MV-4-11 (cell line): ENCODE data around the gene NELL1.
"Not testable (repeated sequence)": the region's sequence is repeated elsewhere in the genome, so short reads cannot be mapped to it uniquely, and the experiment has no call there.

ENCODE experiments used
- DNase-seq: peaks from one replicate; lab custom pipeline; 2025; lab: John Stamatoyannopoulos, UW

Gene NELL1

DNA sequence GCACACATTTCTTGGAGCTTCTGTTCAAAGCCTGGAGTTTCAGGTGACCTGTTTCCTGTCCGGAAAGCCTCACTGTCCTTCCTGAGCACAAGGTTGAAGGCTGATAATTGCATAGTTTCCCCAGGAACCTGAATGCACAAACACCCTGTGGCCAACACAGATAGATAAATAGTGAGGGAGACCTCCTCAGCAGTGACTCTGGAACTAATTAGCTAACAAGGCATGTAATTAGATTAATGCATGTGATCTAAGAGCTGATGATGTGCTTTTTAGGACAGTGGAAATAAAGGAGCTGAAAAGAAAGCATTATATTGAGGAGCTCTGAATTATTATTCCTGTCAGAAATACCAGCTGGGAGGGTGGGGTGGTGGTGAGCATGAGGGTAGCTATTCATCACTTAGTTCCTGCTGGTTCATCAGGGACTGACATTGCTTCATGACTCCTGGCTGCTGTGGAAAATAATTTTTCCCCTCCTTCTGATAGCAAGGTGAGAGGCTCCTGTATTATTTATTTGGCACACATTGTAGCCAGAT is 101.1 kb downstream of the NELL1 start:
- no peak for DNase-seq

DNA sequence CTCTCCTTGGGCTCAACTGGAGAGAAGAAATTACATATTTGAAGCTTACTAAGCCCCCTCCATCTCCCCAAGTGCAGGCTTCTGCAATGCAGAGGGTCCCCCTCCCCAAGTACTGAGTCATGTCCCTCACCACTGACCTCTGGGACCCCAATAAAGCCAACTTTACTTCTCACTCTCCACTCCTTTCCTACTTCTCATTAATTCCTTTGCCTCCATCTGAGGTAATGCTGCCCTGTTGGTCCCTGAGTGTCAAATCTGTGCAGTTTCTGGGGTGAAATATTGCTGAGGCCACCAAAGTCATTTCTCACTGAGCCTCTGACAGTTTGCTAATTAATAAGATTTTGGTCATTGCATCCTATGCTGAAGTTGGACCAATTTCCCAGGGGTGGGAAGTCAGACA is 101.6 kb downstream of the NELL1 start:
- no peak for DNase-seq

DNA sequence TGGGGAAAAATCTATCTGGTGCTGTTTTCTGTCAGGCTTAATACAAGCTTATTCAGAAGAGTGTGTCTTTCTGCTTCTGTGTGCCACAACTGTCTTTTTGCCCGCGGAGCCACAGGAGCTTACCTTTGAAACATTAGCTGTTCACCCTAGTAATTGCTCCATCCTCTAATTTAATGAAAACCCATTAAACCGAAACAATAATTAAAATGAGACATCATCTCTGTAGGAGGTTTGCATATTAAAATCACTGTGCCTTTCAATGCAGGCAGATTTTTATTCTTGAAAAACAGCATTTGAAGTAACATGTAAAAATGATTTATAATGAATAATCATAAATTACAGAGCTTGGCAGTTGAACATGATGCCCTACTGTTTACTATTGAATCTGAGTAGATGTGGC is 102.3 kb downstream of the NELL1 start:
- no peak for DNase-seq

DNA sequence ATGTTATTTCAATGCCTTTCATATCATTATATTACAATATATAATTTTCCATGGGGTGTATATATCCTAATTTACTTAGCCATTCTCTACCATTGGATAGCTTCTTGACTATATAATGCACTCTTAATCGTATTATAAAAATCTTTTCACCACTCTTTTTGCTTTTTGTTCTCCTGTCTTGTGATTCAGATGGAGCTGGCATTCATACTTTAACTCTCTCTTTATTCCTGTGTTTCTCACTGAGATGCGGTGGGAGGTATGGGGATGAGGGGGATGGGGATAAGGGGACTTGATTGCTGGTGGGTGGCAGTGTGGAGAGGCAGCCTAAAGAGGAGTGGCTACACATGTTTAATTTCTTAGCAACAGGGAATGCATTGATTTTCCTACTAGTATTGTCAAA is 105.9 kb downstream of the NELL1 start:
- DNase-seq: no peak

DNA sequence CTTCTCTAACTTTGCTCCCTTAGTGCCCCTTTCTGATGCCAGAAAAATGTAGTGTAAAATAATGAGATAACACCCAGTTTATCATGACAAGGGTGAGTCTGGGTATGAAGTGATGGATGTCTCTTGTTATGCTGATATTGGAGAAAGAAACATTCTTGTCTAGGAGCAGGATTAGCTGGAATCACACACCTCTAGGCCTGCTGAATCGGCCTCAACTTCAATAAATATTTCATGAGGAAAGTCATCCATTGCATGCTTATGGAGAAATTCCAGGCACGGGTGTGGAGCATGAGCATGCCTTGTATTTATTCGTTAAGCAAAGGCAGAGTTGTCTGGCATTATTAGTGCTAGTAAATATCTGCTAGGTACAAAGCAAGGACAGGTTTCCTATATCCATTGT is 113.4 kb downstream of the NELL1 start:
- no peak for DNase-seq

DNA sequence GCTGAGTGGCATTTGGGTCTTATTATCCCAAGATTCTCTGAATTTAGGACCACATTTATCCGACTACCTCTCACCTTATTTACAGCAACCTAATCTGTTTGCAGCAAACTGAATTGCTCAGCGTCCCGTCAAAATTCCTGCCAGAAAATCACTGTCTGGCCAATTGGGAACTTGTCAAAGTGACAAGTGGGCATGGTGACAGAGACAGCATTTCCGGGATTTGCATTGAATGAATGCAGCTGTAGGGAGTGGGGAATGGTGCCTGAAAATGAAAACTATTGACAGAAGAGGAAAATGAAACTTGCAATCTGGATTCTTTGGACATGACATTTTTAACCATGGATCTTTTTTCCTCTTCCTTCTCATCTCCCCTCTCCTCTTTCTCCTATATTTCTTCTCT is 113.8 kb downstream of the NELL1 start:
- no peak for DNase-seq

DNA sequence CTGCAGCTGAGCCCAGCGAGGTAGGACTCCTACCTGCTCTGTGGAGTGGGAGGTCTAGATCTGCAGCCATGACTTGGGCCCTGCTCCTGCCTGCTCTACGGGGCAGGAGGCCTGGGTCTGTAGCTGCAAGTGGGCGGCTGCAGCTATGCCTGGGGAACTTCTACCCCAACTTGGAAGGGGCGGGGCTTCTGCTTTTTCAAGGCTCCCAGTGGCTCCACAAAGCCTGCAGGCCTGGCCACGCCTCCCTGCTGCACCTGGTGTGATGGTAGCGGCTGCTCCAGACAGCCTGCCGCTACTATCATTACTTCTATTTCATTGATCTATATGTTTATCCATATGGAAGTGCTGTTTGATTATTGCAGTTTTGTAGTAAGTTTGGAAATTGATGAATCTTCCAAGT is 121.2 kb downstream of the NELL1 start:
- DNase-seq: no peak

DNA sequence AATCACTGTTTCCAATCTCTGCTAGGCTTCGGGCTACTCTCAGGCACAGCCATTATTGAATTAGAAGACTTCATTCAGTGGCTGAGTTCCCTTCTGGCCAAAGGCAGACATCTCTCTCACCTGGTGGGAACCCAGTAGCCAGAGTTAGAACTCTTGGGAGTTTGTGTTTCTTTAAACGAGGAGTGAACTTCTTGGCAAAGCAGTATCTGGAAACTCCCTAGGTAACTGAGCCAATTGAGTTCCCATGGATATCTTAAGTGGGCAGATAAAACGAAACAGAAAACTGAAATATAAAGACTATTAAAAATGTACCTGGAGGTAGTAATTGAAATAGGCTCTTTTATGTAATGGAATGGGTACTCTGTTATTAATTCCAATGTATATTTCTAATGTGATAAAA is 125.6 kb downstream of the NELL1 start:
- no peak for DNase-seq

DNA sequence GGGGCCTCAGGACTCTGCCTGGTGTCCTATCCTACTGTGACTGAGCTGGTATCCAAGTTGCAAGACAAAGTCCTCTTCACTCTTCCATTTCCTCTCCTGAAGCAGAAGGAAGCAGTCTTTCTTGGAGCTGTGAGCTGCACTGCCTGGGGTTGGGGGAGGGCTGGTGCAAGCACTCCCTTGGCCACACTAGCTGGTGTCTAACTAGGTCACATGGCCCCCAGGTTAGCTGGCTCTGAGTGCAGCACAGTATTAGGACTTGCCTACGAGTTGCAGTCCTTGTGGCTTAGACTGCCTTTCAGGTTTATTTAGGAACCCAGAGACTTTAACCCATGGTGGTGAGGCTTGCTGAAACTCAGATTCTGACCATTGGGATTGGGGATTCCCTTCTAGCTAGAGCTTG is 138.9 kb downstream of the NELL1 start:
- DNase-seq: no peak

DNA sequence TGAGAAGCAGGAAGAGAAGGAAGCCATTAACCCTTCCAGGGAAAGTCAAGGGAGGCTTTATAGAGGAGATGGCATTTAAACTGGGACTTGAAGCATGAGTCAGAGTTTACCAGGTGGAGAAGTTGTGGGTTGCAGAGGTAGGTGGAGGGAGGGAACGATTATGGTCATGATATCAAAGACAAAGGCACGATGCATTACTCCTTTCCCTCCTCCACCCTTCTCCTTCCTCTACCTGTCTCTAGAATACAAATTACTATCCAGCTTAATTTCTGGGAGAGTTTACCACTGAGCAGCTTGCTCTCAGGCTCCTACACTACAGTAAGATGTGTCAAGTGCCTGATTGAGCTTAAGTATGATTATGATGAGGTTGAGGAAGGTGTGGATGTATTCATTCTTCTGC is 151.7 kb downstream of the NELL1 start:
- no peak for DNase-seq

DNA sequence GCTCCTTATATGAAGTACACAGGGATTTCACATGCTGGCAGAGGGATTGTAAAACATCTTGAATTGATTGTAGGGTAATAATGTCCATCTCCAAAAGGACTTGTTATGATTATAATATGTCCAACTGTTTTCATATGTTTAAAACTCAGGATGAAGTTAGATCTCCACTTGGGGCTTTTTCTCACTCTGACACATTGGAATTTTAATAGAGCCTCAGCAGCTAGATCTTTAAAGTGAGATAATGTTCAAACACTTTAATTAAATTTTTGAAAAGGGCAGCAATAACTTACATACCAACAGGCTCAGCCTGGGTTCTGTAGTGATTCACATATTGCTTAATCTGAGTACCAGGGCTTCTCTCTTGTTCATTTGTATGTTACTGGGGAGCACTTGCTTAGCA is 152.1 kb downstream of the NELL1 start:
- DNase-seq: no peak

DNA sequence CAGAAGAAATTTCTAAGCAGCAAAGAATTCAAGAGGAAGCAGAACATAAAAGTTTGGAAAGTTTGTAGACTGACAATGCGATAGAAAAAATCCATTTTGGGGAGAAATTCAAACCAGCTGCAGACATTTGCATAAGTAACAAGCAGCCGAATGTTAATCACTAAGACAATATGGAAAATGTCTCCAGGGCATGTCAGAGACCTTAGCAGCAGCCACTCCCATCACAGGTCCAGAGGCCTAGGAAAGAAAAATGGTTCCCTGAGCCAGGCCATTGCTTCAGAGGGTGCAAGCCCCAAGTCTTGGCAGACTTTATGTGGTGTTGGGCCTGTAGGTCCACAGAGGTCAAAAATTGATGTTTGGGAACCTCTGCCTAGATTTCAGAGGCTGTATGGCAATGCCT is 155.4 kb downstream of the NELL1 start:
- no peak for DNase-seq

DNA sequence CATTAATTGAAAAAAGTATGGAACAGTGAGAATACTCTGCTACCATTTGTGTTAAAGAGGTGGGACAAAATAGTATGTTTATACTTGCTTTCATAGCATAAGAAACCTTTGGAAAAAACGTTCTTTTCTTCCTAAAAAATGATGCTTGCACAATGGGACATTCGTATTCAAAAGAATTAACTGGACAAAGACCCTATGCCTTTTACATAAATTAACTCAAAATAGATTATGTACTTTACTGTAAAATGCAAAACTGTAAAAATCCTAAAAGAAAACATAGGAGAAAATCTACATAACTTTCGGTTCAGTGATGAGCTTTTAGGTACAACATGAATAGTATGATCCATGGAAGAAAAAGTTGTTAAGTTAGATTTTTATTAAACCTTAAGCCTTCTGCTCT is 166.2 kb downstream of the NELL1 start:
- DNase-seq: no peak

DNA sequence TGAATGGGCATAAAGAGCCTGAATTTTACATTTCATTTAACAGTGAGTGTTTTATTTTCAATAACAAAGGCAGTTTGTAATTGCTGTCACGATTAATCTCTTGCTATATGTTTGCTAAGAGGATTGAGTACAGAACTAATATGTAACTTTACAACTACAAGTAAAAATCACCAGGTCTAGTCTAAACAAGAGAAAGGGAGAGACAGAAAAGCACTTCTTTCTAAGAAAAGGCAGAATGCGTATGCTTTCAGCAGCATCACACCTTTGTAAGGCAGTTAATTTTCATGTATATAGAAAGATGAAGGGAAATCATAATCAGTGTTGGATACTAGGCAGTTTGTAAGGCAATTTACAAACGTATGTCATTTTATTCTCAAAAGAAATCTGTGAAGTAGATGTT is 169.8 kb downstream of the NELL1 start:
- no peak for DNase-seq

DNA sequence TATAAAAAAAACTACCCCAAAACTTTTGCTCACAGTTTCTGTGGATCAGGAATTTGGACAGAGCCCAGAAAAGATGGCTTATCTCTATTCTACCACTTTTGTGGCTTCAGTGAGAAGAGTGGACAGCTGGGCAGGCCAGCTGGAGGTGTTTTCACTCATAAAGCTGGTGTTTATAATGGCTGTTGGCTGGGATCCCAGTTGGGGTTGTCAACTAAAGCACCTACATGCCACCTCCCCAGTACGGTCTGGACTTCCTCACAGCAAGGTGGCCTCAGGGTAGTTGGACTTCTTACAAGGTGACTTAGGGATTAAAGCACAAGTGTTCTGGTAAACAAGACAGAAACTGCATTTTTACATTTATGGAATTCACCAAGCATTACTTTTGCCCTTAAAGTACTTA is 171.0 kb downstream of the NELL1 start:
- no peak for DNase-seq

DNA sequence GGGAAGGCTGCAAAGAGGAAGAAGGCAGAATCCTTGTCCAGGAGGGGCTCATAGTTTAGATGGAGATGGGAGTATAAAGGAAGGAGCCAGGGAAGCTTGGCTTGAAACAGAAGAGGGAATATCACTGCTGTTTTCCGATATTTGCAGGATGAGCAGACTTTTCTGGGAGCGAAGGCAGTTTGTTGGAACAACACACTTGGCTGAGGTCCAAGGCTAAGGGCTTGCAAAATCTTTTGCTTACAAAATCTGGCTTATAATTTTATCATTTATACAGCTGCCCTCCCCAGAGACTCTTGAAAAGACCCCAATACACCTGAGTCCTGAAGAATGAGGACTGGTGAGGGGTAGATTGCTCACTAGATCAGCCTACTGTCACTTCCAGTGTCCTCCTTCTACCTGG is 174.8 kb downstream of the NELL1 start:
- no peak for DNase-seq

DNA sequence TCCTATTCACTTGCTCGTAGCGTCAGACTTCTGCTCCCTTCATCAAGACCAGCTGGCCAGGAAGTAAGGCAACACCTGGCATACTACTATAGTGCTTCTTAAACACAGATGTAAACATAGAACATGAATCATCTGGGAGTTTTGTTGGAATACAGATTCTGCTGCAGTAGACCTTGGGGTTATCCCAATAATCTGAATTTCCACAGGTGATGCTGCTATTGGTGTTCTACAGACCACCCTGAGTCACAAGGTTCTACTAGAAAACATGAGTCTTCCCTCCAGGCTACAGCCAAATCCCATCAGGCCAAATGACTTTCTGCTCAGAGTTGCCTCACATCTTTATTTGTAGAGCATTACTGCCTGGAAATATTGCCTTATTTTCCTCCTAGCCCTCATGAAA is 175.2 kb downstream of the NELL1 start:
- DNase-seq: no peak

DNA sequence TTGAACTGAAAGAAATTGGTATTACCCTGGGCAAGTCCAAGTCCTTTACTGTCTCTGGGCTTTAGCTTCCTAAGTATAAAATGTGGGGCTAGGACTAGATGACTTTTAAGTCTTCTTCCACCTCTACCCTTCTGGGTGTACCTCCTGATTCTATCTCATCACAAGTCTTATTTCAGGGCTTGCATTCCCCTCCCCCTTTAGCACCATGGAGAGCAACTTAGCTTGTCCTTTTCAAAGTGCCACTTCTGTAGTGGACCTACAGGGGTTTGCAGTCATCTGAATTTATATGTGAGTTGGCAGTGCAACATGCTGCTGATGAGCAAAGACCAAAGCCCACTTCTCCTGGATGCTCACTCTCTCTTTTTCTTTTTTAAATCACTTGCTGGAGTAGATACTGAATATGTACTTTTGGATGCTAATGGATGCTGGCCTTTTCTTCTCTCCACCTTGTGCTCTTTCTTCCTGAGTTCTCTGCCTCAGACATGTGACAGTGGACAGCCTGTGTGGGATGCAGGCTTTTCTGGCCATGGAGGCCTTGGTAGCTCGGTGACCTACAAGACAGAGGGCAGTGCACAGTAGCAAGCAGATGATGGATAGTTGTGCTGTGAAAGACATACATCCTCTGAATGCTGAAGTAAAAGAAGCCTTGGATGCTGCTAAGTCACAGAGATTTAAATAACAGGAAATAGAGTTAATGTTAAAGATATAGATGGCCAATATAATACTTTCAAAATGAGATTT is 185.0 kb downstream of the NELL1 start:
- no peak for DNase-seq

DNA sequence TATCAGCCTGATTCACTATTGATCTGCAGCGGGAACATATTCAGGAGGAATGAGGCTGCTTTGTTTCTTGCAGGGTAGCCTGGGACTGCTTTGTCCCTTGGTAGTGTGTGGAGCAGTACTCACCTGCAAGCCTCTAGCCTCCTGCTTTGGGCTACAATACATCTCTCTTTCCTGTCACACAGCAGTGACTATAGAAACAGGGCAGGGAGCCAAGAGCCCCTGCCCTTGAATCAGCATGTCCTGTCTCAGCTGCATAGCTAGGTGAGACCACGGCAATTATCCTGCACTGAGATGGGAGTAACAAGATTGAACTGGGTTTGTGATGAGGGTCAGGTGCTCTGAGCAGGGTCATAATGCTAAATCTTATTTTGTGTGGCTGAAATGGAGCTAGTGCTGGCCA is 191.9 kb downstream of the NELL1 start:
- DNase-seq: no peak

DNA sequence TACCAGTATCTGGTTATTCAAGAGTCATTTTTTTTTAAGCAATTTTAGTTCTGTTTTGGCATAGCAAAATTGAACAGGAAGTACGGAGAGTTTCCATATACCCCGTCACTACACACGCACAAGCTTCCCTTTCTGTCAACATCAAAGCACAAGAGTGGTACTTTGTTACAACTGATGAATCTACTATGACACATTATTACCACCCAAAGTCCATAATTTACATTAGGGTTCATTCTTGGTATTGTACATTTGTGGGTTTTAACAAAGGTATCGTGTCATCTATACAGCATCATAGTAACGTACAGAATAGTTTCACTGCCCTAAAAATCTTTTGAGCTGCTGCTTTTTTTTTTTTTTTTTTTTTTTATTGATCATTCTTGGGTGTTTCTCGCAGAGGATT is 192.9 kb downstream of the NELL1 start:
- not testable (repeated sequence) for DNase-seq

DNA sequence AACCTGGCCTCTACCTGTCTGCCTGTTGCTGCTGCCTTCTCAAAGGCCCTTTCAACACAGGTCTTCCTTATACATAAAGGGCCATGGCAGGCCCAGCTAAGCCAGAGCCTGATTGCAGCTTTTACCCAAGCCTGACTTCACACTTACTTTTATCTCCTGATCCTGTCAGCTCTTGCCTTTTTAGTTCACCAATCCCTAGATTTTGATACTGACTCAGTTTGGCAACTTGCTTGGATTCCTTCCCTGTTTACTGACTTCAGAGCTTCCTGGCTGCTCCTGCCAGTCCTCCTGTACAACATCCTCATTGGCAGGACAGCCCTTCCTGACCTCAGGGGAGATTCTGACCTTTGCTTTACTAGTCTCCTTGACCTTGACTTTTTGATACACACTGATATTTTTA is 195.2 kb downstream of the NELL1 start:
- no peak for DNase-seq

DNA sequence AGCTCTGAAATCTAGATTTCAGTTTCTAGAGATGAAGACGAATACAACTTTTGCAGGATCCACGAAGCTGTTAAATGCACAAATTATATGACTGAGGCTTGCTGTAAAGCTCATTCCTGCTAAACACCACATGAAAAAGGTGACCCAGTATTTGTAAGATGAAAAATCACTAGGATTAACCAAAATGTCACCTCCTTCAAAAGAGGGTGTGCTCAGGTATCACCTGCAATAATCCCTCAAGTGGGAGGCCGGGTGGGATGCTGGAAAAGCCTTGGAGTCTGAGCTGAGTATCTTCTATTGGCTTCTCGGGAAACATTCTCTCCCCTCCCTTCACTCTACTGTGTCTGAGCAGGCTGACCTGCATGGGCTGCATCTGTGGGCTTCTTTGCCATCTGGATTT is 195.8 kb downstream of the NELL1 start:
- no peak for DNase-seq

DNA sequence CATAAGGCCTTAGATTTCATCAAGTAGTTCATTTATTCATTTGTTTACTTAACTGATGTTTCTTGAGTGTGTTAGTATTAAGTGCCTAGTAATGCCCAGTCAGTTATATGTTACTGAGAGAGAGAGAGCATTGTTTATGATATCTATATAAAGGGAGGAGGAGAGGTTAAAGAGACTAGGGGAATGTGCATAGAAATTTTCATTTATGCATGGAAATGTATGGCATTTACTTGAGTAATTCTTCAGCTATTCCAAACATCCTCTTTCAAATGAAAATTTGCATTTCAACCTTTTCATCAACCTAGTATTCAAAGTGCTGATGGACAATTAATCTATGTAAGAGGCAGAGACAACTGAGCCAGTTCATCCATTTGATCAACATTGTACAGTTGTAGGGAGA is 199.7 kb downstream of the NELL1 start:
- no peak for DNase-seq

DNA sequence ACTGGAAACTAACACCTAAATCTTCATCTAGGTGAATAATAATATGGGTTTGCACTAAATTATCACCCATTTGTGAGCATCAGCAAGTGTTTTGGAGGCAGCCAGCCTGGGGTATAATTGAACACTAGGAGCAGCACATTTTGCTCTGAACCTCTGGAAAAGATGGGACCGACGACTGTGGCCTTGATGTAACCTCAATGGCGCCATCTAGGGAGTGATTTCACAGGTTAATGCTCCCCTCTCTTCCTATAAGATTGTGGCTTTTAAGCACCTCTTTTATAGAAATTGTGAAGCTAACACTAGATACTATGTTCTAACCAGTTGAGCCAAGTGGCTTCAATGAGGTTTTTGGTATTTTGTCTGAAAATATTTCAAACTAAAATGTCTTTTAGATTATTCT is 203.7 kb downstream of the NELL1 start:
- no peak for DNase-seq
